ENCODE data around the gene PRR19.

- TF ChIP-seq CTCF (conservative IDR thresholded peaks at IDR 0.05) (no peak), ZFX (IDR thresholded peaks at IDR 0.05) (no peak)
Observed at GRCh38 chr19:42326969-42327368, 25.0 kb downstream of the PRR19 start.

All from C4-2B (cell line).